Measurements from ENCODE around the gene RTN4R.

- no peak for TF ChIP-seq ZNF280C (tag by site-specific recombination; IDR thresholded peaks at IDR 0.05)
- TF ChIP-seq, protein P1, sequence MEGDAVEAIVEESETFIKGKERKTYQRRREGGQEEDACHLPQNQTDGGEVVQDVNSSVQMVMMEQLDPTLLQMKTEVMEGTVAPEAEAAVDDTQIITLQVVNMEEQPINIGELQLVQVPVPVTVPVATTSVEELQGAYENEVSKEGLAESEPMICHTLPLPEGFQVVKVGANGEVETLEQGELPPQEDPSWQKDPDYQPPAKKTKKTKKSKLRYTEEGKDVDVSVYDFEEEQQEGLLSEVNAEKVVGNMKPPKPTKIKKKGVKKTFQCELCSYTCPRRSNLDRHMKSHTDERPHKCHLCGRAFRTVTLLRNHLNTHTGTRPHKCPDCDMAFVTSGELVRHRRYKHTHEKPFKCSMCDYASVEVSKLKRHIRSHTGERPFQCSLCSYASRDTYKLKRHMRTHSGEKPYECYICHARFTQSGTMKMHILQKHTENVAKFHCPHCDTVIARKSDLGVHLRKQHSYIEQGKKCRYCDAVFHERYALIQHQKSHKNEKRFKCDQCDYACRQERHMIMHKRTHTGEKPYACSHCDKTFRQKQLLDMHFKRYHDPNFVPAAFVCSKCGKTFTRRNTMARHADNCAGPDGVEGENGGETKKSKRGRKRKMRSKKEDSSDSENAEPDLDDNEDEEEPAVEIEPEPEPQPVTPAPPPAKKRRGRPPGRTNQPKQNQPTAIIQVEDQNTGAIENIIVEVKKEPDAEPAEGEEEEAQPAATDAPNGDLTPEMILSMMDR (tag by site-specific recombination; IDR thresholded peaks at IDR 0.05) = no peak
- TF ChIP-seq ZEB2 (tag by site-specific recombination; IDR thresholded peaks at IDR 0.05) = no peak
- TF ChIP-seq, protein P2, sequence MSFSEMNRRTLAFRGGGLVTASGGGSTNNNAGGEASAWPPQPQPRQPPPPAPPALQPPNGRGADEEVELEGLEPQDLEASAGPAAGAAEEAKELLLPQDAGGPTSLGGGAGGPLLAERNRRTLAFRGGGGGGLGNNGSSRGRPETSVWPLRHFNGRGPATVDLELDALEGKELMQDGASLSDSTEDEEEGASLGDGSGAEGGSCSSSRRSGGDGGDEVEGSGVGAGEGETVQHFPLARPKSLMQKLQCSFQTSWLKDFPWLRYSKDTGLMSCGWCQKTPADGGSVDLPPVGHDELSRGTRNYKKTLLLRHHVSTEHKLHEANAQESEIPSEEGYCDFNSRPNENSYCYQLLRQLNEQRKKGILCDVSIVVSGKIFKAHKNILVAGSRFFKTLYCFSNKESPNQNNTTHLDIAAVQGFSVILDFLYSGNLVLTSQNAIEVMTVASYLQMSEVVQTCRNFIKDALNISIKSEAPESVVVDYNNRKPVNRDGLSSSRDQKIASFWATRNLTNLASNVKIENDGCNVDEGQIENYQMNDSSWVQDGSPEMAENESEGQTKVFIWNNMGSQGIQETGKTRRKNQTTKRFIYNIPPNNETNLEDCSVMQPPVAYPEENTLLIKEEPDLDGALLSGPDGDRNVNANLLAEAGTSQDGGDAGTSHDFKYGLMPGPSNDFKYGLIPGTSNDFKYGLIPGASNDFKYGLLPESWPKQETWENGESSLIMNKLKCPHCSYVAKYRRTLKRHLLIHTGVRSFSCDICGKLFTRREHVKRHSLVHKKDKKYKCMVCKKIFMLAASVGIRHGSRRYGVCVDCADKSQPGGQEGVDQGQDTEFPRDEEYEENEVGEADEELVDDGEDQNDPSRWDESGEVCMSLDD (tag by site-specific recombination; IDR thresholded peaks at IDR 0.05) = no peak
- no peak for TF ChIP-seq ZNF596 (tag by site-specific recombination; IDR thresholded peaks at IDR 0.05)
- no peak for TF ChIP-seq ZNF704 (tag by site-specific recombination; IDR thresholded peaks at IDR 0.05)
- TF ChIP-seq ZBTB21 (tag by site-specific recombination; IDR thresholded peaks at IDR 0.05) = no peak
- TF ChIP-seq MYNN (tag by site-specific recombination; IDR thresholded peaks at IDR 0.05; ENCODE audit: borderline replicate concordance) = no peak
- no peak for TF ChIP-seq BCL11A (tag by site-specific recombination; IDR thresholded peaks at IDR 0.05; ENCODE audit: low read depth)
- no peak for TF ChIP-seq ZNF530 (tag by site-specific recombination; IDR thresholded peaks at IDR 0.05; ENCODE audit: low read depth)
- no peak for TF ChIP-seq ZNF239 (tag by site-specific recombination; IDR thresholded peaks at IDR 0.05)
Observed at GRCh38 chr22:20208713-20209310, 59.3 kb downstream of the RTN4R start.

Data from HEK293 (cell line).